ENCODE measurements around the gene TLX1. TPM values are rescaled to one million over a fixed set of nuclear protein-coding genes. Genes with fewer than 3 reads are reported as not detected.

TLX1 gene
- total and polyA plus RNA-seq, 9 of the 15 experiments (the other 6 are each of a cell fraction or from before 2014, with no cell fraction given) = 0.03 to 3.3 (median 0.19) TPM; not detected in 1

DNA sequence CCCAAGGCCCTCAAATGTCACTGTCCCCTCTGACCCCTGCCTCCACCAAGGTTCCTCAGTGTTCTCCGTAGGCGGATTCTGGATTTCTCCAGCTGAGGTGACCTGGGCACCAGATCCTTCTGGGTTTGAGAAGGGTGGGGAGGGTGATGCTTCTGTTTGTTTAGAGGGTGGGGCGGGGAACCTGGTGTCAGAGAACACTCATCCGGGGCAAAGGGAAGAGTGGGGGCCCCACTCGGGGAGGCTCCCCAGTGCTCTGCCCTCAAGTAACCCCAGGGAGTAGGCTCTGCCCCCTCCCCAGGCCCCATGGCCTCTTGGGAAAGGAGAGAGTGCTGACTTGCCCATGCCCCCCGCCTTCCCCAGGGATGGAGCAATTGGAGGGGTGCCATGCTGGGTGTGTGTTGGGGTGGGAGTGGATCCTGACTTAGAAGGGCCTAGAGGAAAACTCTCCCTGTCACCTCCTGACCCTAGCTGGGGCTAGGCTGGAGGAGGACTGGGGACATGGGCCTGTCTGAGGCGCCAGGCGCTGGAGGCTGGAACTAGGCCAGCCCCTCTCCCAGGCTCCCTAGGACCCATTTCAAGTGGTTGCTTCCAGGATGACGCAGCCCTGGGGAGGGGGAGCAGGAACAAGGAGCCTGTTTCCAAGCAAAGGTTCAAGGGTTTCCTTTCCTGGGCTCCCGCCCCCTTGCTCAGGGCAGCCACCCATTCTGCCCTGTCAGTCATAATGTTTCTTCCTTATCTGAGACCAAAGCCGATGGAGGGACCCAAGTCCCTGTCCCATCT, 41.4 kb upstream of the TLX1 start (continued):
- TF ChIP-seq, protein P1, sequence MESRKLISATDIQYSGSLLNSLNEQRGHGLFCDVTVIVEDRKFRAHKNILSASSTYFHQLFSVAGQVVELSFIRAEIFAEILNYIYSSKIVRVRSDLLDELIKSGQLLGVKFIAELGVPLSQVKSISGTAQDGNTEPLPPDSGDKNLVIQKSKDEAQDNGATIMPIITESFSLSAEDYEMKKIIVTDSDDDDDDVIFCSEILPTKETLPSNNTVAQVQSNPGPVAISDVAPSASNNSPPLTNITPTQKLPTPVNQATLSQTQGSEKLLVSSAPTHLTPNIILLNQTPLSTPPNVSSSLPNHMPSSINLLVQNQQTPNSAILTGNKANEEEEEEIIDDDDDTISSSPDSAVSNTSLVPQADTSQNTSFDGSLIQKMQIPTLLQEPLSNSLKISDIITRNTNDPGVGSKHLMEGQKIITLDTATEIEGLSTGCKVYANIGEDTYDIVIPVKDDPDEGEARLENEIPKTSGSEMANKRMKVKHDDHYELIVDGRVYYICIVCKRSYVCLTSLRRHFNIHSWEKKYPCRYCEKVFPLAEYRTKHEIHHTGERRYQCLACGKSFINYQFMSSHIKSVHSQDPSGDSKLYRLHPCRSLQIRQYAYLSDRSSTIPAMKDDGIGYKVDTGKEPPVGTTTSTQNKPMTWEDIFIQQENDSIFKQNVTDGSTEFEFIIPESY (CRISPR knock-in tag; IDR thresholded peaks at IDR 0.05) = 0 out of 2 replicates have a peak, but pooled peaks have one; percentile 21
- TF ChIP-seq TCF7L2 (IDR thresholded peaks at IDR 0.05; ENCODE audit: low read depth, low read length) (no peak), RREB1 (CRISPR knock-in tag; IDR thresholded peaks at IDR 0.05) (no peak)
